ENCODE results near the gene PDLIM1. TPM values are rescaled to one million over a fixed set of nuclear protein-coding genes. Genes with fewer than 3 reads are reported as not detected.

PDLIM1 gene
- total and polyA plus RNA-seq, 9 of the 15 experiments (the other 6 are each of a cell fraction or from before 2014, with no cell fraction given) = 19.8 to 164 (median 39.1) TPM

DNA sequence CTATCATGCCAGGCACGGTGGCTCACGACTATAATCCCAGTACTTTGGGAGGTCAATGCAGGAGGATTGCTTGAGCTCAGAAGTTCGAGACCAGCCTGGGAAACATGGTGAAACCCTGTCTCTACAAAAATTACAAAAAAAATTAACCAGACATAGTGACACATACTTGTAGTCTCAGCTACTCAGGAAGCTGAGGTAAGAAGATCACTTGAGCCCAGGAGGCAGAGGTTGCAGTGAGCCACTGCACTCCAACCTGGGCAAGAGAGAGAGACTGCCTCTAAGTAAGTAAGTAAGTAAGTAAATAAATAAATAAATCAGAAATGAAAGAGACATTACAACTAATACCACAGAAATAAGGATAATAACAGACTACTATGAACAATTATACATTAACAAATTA, 36.2 kb downstream of the PDLIM1 start (continued):
- TF ChIP-seq, protein P1, sequence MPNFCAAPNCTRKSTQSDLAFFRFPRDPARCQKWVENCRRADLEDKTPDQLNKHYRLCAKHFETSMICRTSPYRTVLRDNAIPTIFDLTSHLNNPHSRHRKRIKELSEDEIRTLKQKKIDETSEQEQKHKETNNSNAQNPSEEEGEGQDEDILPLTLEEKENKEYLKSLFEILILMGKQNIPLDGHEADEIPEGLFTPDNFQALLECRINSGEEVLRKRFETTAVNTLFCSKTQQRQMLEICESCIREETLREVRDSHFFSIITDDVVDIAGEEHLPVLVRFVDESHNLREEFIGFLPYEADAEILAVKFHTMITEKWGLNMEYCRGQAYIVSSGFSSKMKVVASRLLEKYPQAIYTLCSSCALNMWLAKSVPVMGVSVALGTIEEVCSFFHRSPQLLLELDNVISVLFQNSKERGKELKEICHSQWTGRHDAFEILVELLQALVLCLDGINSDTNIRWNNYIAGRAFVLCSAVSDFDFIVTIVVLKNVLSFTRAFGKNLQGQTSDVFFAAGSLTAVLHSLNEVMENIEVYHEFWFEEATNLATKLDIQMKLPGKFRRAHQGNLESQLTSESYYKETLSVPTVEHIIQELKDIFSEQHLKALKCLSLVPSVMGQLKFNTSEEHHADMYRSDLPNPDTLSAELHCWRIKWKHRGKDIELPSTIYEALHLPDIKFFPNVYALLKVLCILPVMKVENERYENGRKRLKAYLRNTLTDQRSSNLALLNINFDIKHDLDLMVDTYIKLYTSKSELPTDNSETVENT (CRISPR knock-in tag; IDR thresholded peaks at IDR 0.05) = no peak
- TF ChIP-seq NFRKB (IDR thresholded peaks at IDR 0.05; ENCODE audit: low read depth) (no peak), SETDB1 (IDR thresholded peaks at IDR 0.05; ENCODE audit: low read length) (no peak), TAF7 (tag; IDR thresholded peaks at IDR 0.05) (no peak), POLR2H (tag; IDR thresholded peaks at IDR 0.05; ENCODE audit: low read depth) (no peak), STAT5A (IDR thresholded peaks at IDR 0.05; ENCODE audit: borderline replicate concordance, low read length) (no peak), ZNF76 (CRISPR knock-in tag; IDR thresholded peaks at IDR 0.05; ENCODE audit: borderline replicate concordance) (no peak), MCM5 (IDR thresholded peaks at IDR 0.05; ENCODE audit: low read depth) (no peak)
- TF ChIP-seq, protein P2, sequence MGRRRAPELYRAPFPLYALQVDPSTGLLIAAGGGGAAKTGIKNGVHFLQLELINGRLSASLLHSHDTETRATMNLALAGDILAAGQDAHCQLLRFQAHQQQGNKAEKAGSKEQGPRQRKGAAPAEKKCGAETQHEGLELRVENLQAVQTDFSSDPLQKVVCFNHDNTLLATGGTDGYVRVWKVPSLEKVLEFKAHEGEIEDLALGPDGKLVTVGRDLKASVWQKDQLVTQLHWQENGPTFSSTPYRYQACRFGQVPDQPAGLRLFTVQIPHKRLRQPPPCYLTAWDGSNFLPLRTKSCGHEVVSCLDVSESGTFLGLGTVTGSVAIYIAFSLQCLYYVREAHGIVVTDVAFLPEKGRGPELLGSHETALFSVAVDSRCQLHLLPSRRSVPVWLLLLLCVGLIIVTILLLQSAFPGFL (CRISPR knock-in tag; IDR thresholded peaks at IDR 0.05) = no peak
- TF ChIP-seq, protein P3, sequence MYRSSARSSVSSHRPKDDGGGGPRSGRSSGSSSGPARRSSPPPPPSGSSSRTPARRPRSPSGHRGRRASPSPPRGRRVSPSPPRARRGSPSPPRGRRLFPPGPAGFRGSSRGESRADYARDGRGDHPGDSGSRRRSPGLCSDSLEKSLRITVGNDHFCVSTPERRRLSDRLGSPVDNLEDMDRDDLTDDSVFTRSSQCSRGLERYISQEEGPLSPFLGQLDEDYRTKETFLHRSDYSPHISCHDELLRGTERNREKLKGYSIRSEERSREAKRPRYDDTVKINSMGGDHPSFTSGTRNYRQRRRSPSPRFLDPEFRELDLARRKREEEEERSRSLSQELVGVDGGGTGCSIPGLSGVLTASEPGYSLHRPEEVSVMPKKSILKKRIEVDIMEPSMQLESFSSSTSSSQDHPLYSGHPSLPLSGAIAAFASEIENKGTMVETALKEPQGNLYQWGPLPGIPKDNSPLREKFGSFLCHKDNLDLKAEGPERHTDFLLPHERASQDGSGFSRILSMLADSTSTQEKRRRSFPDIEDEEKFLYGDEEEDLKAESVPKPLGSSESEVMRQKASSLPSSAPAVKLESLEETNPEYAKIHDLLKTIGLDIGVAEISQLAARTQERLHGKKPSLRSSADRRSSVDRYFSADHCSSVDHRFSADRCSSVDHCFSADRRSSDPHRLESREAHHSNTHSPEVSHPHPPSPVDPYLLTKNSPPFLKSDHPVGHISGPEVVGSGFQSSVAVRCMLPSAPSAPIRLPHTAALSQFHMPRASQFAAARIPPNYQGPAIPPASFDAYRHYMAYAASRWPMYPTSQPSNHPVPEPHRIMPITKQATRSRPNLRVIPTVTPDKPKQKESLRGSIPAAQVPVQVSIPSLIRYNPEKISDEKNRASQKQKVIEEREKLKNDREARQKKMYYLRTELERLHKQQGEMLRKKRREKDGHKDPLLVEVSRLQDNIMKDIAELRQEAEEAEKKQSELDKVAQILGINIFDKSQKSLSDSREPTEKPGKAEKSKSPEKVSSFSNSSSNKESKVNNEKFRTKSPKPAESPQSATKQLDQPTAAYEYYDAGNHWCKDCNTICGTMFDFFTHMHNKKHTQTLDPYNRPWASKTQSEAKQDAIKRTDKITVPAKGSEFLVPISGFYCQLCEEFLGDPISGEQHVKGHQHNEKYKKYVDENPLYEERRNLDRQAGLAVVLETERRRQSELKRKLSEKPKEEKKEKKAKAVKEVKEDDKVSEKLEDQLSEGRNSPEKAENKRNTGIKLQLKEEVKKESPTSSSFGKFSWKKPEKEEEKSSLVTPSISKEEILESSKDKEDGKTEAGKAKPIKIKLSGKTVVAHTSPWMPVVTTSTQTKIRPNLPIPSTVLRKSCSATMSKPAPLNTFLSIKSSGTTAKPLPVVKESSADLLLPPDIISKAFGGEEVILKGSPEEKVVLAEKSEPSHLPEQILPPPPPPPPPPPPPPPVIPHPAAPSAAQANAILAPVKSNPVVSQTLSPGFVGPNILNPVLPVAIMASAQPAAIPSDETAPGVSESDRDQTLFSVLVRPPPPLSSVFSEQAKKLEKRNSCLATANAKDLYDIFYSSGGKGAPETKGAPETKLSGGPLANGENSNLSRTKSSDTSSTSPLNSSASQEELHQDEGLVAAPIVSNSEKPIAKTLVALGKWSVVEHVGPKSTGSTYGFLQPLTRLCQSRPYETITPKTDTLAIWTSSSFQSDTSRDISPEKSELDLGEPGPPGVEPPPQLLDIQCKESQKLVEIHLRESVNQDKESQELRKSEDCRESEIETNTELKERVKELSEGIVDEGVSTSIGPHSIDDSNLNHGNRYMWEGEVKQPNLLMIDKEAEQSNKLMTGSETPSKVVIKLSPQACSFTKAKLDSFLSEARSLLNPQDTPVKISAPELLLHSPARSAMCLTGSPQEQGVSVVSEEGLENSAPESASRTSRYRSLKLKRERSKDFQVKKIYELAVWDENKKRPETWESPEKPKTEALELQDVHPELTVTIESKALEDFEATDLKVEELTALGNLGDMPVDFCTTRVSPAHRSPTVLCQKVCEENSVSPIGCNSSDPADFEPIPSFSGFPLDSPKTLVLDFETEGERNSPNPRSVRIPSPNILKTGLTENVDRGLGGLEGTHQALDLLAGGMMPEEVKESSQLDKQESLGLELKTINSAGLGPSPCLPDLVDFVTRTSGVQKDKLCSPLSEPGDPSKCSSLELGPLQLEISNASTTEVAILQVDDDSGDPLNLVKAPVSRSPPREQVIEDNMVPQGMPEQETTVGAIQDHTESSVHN (IDR thresholded peaks at IDR 0.05; ENCODE audit: borderline replicate concordance in 1 of 2, low read depth in 1 of 2) = no peak

Data from K562 (cell line).